ENCODE results near the gene ITGA6. TPM values are rescaled to one million over a fixed set of nuclear protein-coding genes. Genes with fewer than 3 reads are reported as not detected.
A peak's percentile ranks its signal among the peaks of the same experiment; 100 is the strongest.
"Not testable (repeated sequence)": the region's sequence is repeated elsewhere in the genome, so short reads cannot be mapped to it uniquely, and the experiment has no call there.

ITGA6 gene
- total RNA-seq, 1 experiment from 2014 or later: 93.1 TPM

GRCh38 chr2:172525601-172526000, 98.2 kb downstream of the ITGA6 start:
- Histone ChIP-seq H3K9me3 (ENCODE audit: control insufficient read depth in 1 of 2, insufficient read depth in 1 of 2, low read depth in 1 of 2, low read length in 2 of 2) (no peaks in the 10 kb centered on the region; a peak in 1 of 4 replicates), H4K20me1 (ENCODE audit: insufficient read depth) (no peaks in the 10 kb centered on the region), H3K79me2 (ENCODE audit: insufficient read depth, low read length) (no peaks in the 10 kb centered on the region), H3K9ac (ENCODE audit: low read length) (no peak overlapping the region), H3K27ac (ENCODE audit: low read depth, low read length) (no peak overlapping the region), H3K36me3 (ENCODE audit: control insufficient read depth in 1 of 2, insufficient read depth in 2 of 2, low read length in 2 of 2) (no peaks in the 10 kb centered on the region), H3K4me2 (ENCODE audit: low read length) (no peak overlapping the region), H3K4me1 (ENCODE audit: control insufficient read depth in 1 of 2, insufficient read depth in 2 of 2, low read length in 2 of 2) (no peaks in the 10 kb centered on the region), H3K9me2 (ENCODE audit: insufficient read depth) (no peaks in the 10 kb centered on the region), H2AFZ (ENCODE audit: low read depth, low read length, poor library complexity, severe bottlenecking) (no peak overlapping the region), H3K27me3 (ENCODE audit: insufficient read depth, low read length) (no peaks in the 10 kb centered on the region), H3K4me3 (replicated peaks in 1 of 2; ENCODE audit: low read depth in 1 of 2, low read length in 2 of 2) (no peak overlapping the region)
- CTCF ChIA-PET: no interaction called here
- RAD21 ChIA-PET (ENCODE audit: low non-redundant PET in 1 of 2, low total read pairs in 2 of 2, uncharacterized antibody in 2 of 2, unreplicated experiment in 2 of 2): no interaction called here
- no TSS peak for BruUV-seq (replicated peaks)
- DNase-seq (ENCODE audit: low read depth, low spot score): no peak
- no peak for ATAC-seq
- TF ChIP-seq CBX3 (IDR thresholded peaks at IDR 0.05; ENCODE audit: low read depth) (peak; percentile 75; the same call in 1 of the 2 replicates), SIN3A (IDR thresholded peaks at IDR 0.05; ENCODE audit: low read depth) (no peak)
- POLR2A ChIA-PET: no interaction called here
- intact Hi-C loops (cut with micrococcal nuclease): no loop called here

- Histone ChIP-seq H3K79me2 (ENCODE audit: insufficient read depth, low read length) (no peaks in the 10 kb centered on the region), H2AFZ (ENCODE audit: low read depth, low read length, poor library complexity, severe bottlenecking) (no peak overlapping the region), H3K9me3 (ENCODE audit: control insufficient read depth in 1 of 2, insufficient read depth in 1 of 2, low read depth in 1 of 2, low read length in 2 of 2) (no peaks in the 10 kb centered on the region), H4K20me1 (ENCODE audit: insufficient read depth) (no peaks in the 10 kb centered on the region), H3K9me2 (ENCODE audit: insufficient read depth) (no peaks in the 10 kb centered on the region), H3K4me1 (ENCODE audit: control insufficient read depth in 1 of 2, insufficient read depth in 2 of 2, low read length in 2 of 2) (no peaks in the 10 kb centered on the region), H3K9ac (ENCODE audit: low read length) (no peak overlapping the region), H3K4me2 (ENCODE audit: low read length) (no peak overlapping the region), H3K36me3 (ENCODE audit: control insufficient read depth in 1 of 2, insufficient read depth in 2 of 2, low read length in 2 of 2) (no peaks in the 10 kb centered on the region), H3K4me3 (replicated peaks in 1 of 2; ENCODE audit: low read depth in 1 of 2, low read length in 2 of 2) (no peak overlapping the region), H3K27me3 (ENCODE audit: insufficient read depth, low read length) (no peaks in the 10 kb centered on the region), H3K27ac (ENCODE audit: low read depth, low read length) (no peak overlapping the region)
- no TSS peak for BruUV-seq (replicated peaks)
- CTCF ChIA-PET: no interaction called here
- RAD21 ChIA-PET (ENCODE audit: low non-redundant PET in 1 of 2, low total read pairs in 2 of 2, uncharacterized antibody in 2 of 2, unreplicated experiment in 2 of 2): no interaction called here
- ATAC-seq (no peak), DNase-seq (ENCODE audit: low read depth, low spot score) (no peak)
- POLR2A ChIA-PET: no interaction called here
- intact Hi-C loops (cut with micrococcal nuclease): no loop called here
- no peak for TF ChIP-seq POLR2A (IDR thresholded peaks at IDR 0.05; ENCODE audit: borderline replicate concordance, extremely low read depth, insufficient read depth, insufficient read length)
- no peak for TF ChIP-seq ZNF274 (IDR thresholded peaks at IDR 0.05; ENCODE audit: low read depth, low read length)
- TF ChIP-seq RAD21 (IDR thresholded peaks at IDR 0.05; ENCODE audit: low read depth): no peak
- no peak for TF ChIP-seq CTCF (IDR thresholded peaks at IDR 0.05 in 2 of 3, conservative IDR thresholded peaks at IDR 0.05 in 1 of 3; ENCODE audit: borderline replicate concordance in 1 of 3, insufficient read depth in 1 of 3, low read depth in 2 of 3, low read length in 2 of 3)
Observed at GRCh38 chr2:172531309-172531708, 103.9 kb downstream of the ITGA6 start.

GRCh38 chr2:172532461-172532860, 105.1 kb downstream of the ITGA6 start:
- intact Hi-C loops (cut with micrococcal nuclease); ATAC-seq; H3K79me2 ChIP-seq (ENCODE audit: insufficient read depth, low read length); RAD21 ChIA-PET (ENCODE audit: low non-redundant PET in 1 of 2, low total read pairs in 2 of 2, uncharacterized antibody in 2 of 2, unreplicated experiment in 2 of 2); H4K20me1 ChIP-seq (ENCODE audit: insufficient read depth); H3K9me2 ChIP-seq (ENCODE audit: insufficient read depth); H3K9me3 ChIP-seq (ENCODE audit: control insufficient read depth in 1 of 2, insufficient read depth in 1 of 2, low read depth in 1 of 2, low read length in 2 of 2); H3K9ac ChIP-seq (ENCODE audit: low read length); H3K36me3 ChIP-seq (ENCODE audit: control insufficient read depth in 1 of 2, insufficient read depth in 2 of 2, low read length in 2 of 2); H3K4me3 ChIP-seq (replicated peaks in 1 of 2; ENCODE audit: low read depth in 1 of 2, low read length in 2 of 2); H3K4me1 ChIP-seq (ENCODE audit: control insufficient read depth in 1 of 2, insufficient read depth in 2 of 2, low read length in 2 of 2); BruUV-seq (replicated peaks); POLR2A ChIA-PET; H3K27me3 ChIP-seq (ENCODE audit: insufficient read depth, low read length); DNase-seq (ENCODE audit: low read depth, low spot score); CTCF ChIA-PET; H2AFZ ChIP-seq (ENCODE audit: low read depth, low read length, poor library complexity, severe bottlenecking); H3K4me2 ChIP-seq (ENCODE audit: low read length); H3K27ac ChIP-seq (ENCODE audit: low read depth, low read length): not testable (repeated sequence)

All from HCT116 (cell line).